Caki2 (cell line): ENCODE measurements around the gene RXRA. TPM values are rescaled to one million over a fixed set of nuclear protein-coding genes. Genes with fewer than 3 reads are reported as not detected.

Experiments
- DNase-seq: peaks from one replicate; pipeline ENCODE4 v3.0.0-alpha.2; 2015; ENCODE audit warnings: low read depth
- in situ Hi-C: cut with HindIII; loops from 2 replicates; pipeline ENCODE4 v1.10.0; 2016; ENCODE audit warnings: low sequenced_read_pairs, low pct_unique_long_range_greater_than_20kb, mixed read lengths
- total RNA-seq: library from RNA; depleted of rRNA; stranded (reverse); fragments of >200 nt; shearing (Covaris generic); gene quantifications from 2 replicates; pipeline ENCODE4 v1.2.3, GENCODE V29; 2014; ENCODE audit warnings: low replicate concordance; rRNA removed

RXRA gene
- total RNA-seq, 1 experiment from 2014 or later: 20.6 TPM

- no peak for DNase-seq
- in situ Hi-C loops: no loop called here
Measured at GRCh38 chr9:134475011-134475790, 148.9 kb downstream of the RXRA start.

- DNase-seq: no peak
- in situ Hi-C loops: no loop called here
Measured at GRCh38 chr9:134476272-134476941, 150.2 kb downstream of the RXRA start.

- in situ Hi-C loops: no loop called here
- no peak for DNase-seq
Measured at GRCh38 chr9:134476942-134477335, 150.7 kb downstream of the RXRA start.

GRCh38 chr9:134477342-134477925 lies 151.2 kb downstream of the RXRA start:
- DNase-seq: no peak
- in situ Hi-C loops: no loop called here

- in situ Hi-C loops: no loop called here
- no peak for DNase-seq
Measured at GRCh38 chr9:134477927-134478326, 151.7 kb downstream of the RXRA start.

- in situ Hi-C loops: no loop called here
- no peak for DNase-seq
Measured at GRCh38 chr9:134481762-134482161, 155.5 kb downstream of the RXRA start.

- in situ Hi-C loops: no loop called here
- no peak for DNase-seq
Measured at GRCh38 chr9:134482226-134482625, 156.0 kb downstream of the RXRA start.

- no peak for DNase-seq
- in situ Hi-C loops: no loop called here
Measured at GRCh38 chr9:134483361-134484184, 157.3 kb downstream of the RXRA start.

- no peak for DNase-seq
- in situ Hi-C loops: no loop called here
Measured at GRCh38 chr9:134484479-134484878, 158.2 kb downstream of the RXRA start.

- in situ Hi-C loops: no loop called here
- DNase-seq: no peak
Measured at GRCh38 chr9:134485653-134486052, 159.4 kb downstream of the RXRA start.

GRCh38 chr9:134486143-134486591 lies 159.9 kb downstream of the RXRA start:
- DNase-seq: no peak
- in situ Hi-C loops: no loop called here

- in situ Hi-C loops: no loop called here
- no peak for DNase-seq
Measured at GRCh38 chr9:134486596-134486995, 160.3 kb downstream of the RXRA start.

Other genes with a start within 250 kb of the RXRA start
- gene WDR5, start 190.4 kb upstream of the RXRA start, total RNA-seq: 18.3 and 24.9 TPM in 2 replicates
- gene RNU6ATAC, start 161.9 kb upstream of the RXRA start, total RNA-seq: not detected in 2 replicates